Upper lobe of left lung (tissue), 4 donors: ENCODE results near the gene POLR3F.

Experiments
- CTCF ChIP-seq, 6 experiments: fragments of 450-650 bp in 4 of 6; fragments of 200-600 bp in 2 of 6; sonication (generic) in 2 of 6; IDR thresholded peaks; one replicate each; pipeline ENCODE4 v1.5.1; 2016 to 2019; ENCODE audit warnings: antibody characterized with exemption in 6 of 6
- EP300 ChIP-seq, 4 donors: sonication (generic); formaldehyde crosslinking; IDR thresholded peaks; one replicate each; pipeline ENCODE4 v1.5.1; 2017; ENCODE audit warnings: antibody characterized with exemption in 4 of 4, control low read depth in 2 of 4
- POLR2A ChIP-seq, 4 donors: fragments of 450-650 bp; IDR thresholded peaks; one replicate each; pipeline ENCODE4 v1.5.1; 2016 to 2017; ENCODE audit warnings: antibody characterized with exemption in 4 of 4, mild to moderate bottlenecking in 2 of 4
- POLR2AphosphoS5 ChIP-seq, 2 donors: sonication (generic); formaldehyde crosslinking; IDR thresholded peaks; one replicate each; pipeline ENCODE4 v1.5.1; 2017; ENCODE audit warnings: antibody characterized with exemption in 2 of 2

GRCh38 chr20:18496740-18497592 is 29.8 kb downstream of the POLR3F start, which contains the start of gene RBBP9:
- TF ChIP-seq CTCF (IDR thresholded peaks at IDR 0.05) = no peak
- peak in 1 of 4 donors; percentile 64 for TF ChIP-seq POLR2A (IDR thresholded peaks at IDR 0.05)
- TF ChIP-seq POLR2AphosphoS5 (IDR thresholded peaks at IDR 0.05) = peak in 1 of 2 donors; percentile 57
- no peak for TF ChIP-seq EP300 (IDR thresholded peaks at IDR 0.05)
